Fibroblast of pulmonary artery (primary cell): Measurements from ENCODE around the gene SLC9A7.

Source experiments
- DNase-seq: peaks from one replicate; pipeline ENCODE4 v3.0.0-alpha.2; 2010; ENCODE audit warnings: low read depth
- H3K4me3 ChIP-seq: replicated peaks from 2 replicates; pipeline ENCODE4 v1.5.1; 2011; ENCODE audit warnings: low read depth, mild to moderate bottlenecking, control low read depth, low read length, moderate library complexity
- CTCF ChIP-seq: IDR thresholded peaks from 2 replicates; pipeline ENCODE4 v1.5.1; 2011; ENCODE audit warnings: mild to moderate bottlenecking, control low read depth, low read length, inconsistent platforms; ENCODE audit errors: missing control alignments

Gene SLC9A7

GRCh38 chrX:46637938-46638337 lies 121.0 kb downstream of the SLC9A7 start:
- no peak for DNase-seq
- no peak overlapping the region for H3K4me3 ChIP-seq
- no peak for TF ChIP-seq CTCF

- no peak for TF ChIP-seq CTCF
- no peak for DNase-seq
- H3K4me3 ChIP-seq, result no peak overlapping the region
Observed at GRCh38 chrX:46636223-46636622, 122.7 kb downstream of the SLC9A7 start.

GRCh38 chrX:46635186-46635585 lies 123.7 kb downstream of the SLC9A7 start:
- no peak for TF ChIP-seq CTCF
- DNase-seq, result no peak
- no peak overlapping the region for H3K4me3 ChIP-seq

- TF ChIP-seq CTCF, result no peak
- DNase-seq, result no peak
- no peak overlapping the region for H3K4me3 ChIP-seq
Observed at GRCh38 chrX:46634577-46634976, 124.3 kb downstream of the SLC9A7 start.

DNA sequence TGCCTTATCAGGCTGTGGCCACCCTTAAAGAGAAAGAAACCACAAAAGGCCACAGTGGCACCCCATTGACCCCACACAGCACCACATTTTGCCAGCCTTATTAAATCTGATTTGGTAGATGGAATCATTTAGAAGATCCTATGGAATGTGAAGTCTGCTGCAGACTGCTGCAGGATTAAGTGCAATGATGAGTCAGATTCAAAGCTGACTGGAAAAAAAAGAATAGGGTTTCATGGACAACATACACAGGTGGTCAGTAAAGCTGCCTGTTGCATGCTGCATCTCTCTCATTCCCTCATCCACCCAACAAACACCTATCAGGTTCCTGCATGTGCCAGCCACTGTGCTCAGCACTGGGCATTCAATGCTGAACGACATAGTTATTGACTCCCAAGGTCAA lies 128.8 kb downstream of the SLC9A7 start:
- no peak for DNase-seq
- H3K4me3 ChIP-seq, result no peak overlapping the region

DNA sequence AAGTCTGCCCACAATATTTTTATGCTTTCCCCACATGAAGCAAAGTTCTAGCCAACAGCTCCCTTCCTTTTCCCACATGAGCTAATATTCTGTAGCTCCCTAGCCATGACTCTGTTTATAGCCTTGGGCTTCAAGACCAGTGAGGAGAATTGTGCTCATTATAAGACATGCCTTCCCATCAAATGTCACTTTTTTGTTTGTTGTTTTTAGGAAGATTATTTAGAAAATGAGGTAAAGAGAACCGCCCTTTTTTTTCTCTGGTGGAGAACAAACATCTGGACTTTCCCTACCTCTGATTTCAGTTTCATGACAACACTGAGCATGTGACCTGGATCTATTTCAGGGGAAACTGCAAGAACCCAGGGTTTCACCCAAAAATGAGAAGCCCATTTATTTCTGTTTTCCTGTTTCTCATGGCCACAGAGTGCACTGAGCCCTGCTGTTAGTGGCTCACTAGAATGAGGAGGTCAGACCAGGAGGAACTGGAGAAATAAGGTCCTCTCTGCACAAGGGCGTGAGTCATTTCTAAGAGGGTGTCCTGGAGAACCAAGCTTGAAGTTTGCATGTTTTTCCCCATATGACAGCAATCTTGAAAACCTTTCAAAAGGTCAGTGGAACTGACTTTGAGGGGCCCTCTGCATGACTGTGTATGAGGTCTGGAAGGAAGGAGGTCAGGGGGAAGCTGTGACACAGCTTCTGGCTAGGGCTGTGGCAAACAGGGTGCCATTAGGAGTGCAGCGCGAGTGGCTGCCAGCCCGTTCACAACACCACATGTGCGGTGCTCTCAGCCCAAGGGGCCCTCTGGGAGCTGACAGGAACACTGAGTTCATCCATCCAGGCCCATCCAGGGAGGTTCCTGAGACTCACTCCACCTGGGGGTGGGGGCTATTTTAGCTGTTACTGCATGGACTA lies 130.2 kb downstream of the SLC9A7 start:
- TF ChIP-seq CTCF, result no peak
- DNase-seq, result peak; percentile 63
- H3K4me3 ChIP-seq, result no peak overlapping the region

More for the DNA sequence above, 128.8 kb downstream of the SLC9A7 start:
- no peak for TF ChIP-seq CTCF
